Amniotic stem cell (primary cell): ENCODE data around the gene OTOF.
"Not testable (repeated sequence)": the region's sequence is repeated elsewhere in the genome, so short reads cannot be mapped to it uniquely, and the experiment has no call there.

ENCODE experiments used
- DNase-seq: peaks from one replicate; lab custom pipeline; 2025; lab: John Stamatoyannopoulos, UW

Gene OTOF

DNA sequence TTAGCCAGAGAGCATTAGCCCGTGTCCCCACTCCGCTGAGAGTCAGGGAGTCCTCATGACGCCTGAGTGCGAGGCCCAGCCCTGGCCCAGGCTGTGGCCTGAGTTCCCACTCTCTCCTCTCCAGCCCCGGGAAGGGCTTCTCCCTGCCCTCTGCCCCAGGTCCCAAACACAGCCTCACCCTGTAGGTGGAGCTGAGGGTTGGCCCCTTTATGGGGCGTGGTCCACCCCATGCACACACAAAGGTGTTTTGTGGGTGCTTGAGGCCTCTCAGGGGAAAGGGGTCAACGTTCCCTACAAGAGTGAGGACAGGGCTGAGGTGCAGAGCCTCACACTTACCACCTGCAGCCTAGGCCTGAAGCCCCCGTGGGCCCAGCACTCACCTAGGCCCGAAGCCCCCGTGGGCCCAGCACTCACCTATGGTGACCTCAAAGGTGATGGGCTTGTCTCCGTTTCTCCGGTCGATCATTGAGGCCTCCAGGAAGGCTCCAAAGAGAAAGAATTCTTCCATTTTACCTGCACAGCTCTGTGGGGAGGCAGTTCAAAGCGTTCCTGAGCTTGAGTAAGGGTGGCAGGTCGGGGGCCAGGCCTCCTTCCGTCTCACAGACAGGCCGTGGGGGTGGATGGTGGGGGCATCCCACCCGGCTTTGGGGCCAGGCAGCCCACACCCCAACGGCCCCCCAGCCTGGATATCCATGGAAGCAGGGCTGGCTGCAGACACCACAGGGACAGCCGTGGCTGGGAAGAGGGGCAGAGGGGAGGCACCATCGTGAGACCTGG lies 2.1 kb upstream of the OTOF start:
- no peak for DNase-seq

DNA sequence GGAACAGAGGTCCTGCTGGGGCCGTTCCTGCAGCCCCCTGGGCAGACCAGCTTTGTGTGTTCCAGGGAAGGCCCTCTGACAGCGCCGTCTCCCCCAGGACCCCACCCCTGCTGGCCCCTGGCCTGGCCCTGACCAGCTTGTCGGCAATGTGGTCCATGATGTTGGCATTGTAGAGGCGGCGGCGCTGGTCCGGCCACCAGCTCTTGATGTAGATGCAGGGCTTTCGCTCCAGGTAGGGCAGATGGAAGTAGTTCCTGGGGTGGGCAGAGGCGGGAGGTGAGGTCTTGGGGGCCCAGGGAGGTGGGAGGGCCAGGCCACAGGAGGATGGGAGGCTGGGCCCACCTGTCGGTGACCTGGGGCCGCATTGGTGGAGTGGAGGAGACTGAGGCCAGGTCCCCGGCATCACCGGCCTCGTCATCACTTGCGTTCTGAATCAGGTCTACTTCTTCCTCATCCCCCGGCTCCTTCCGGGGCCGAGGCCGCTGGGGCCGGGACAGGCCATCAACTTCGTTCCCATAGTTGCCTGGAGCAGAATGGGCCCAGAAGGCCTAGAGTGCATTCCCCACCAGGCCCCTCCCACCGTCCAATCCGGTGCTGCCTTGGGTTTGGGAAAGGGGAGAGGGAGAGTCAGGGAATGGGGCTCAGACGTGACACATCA lies 1.3 kb upstream of the OTOF start:
- no peak for DNase-seq

DNA sequence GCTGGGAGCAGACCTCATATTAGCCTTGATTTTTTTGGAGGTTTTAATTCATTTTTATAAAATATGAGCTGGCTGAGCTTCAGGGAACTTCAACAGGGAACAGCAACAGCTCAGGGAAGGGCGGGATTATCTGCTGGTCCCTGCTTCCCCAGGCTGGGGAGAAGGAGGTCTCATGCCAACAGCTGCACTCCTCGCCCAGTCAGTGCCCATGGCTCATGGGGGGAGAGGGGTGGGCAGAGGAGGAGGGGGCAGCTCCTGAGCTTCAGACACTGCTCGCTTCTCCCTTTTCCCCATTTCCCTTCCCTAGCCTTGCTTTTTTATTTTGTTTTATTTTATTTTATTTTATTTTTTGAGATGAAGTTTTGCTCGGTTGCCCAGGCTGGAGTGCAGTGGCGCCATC lies 442 bp upstream of the OTOF start:
- no peak for DNase-seq

DNA sequence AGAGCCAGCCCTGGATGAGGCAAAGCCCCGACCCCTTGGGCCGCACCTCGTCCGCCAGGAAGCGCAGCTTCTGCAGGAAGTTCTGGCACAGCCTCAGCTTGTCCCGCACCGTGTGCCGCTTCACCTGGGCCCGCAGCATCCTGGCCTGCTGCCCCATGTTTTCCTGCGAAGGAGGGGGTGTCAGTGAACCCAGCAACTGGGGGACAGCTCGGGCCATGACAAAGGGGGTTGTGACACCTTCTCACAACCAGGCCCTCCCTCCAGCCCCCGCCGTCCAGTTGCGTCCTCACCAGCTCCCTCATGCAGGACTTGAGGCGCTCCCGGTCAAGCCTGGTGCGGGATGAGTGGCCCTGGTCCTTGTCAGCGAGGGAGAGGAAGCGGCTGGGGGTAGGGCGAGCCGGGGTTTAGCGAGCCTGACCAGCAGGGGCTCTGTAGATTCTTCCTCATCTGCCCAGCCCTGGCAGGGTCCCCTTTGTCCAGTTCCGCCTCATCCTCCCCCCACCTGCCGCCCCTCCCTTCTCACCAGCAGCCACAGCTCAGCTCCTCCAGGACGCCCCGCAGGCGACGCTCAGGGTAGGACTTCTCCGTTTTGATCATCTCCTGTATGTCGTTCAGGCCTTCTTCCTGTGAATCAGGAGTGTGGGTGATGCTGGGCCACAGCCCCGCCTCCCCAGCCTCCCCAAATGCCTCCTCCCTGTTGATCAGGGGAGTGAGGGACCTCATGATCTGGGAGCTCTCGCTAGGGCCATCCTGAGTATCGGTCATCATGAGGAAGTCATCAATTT lies 606 bp downstream of the OTOF start:
- DNase-seq = no peak

DNA sequence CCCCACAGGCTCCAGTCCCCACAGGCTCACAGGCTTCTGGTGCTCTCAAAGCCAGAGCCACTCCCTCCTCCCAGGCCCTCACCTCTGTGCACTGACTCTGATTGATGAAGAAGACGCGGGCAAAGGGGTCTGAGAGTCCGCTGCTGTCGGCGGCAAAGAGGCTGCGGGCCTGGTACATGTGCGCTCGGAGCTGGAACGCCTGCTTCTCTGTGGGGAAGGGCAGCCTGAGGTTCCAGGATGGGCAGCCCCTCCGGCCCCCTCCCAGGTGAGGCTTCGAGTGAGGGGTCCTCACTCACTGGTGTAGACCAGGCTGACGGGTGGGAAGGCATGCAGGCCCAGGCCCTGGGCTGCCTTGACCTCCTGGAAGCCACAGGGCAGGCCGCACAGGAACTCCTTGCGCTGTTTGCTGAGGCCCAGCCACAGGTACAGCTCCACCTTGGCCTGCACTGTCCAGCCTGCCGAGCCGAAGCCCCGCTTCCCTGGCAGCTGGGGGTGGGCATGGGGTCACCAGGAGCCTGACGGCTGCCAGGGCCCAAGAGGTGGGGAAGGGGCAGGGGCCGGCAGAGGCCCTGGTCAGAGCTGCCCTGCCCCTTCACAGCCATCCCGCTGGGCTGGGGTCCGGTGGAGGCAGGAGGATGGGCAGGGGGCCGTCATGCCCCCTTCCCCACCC lies 2.0 kb downstream of the OTOF start:
- no peak for DNase-seq

DNA sequence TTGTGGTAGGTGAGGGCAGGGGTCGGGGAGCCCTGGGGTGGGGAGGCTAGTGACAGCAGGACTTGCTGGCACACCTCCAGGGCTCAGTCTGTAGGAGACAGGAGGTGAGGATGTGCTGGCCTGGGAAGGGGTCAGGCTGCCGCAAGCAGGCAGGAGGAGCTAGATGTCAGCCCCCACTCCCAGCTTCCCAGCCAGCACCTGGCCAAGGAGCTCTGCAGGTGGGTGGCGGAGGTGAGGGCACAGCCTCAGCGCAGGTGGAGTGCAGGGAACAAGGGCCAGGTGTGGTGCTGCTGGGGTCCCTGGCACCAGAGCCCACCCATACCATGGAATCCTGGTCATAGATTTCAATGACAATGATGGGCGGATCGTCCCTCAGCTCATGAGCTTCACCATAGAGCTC lies 2.9 kb downstream of the OTOF start:
- DNase-seq = no peak

DNA sequence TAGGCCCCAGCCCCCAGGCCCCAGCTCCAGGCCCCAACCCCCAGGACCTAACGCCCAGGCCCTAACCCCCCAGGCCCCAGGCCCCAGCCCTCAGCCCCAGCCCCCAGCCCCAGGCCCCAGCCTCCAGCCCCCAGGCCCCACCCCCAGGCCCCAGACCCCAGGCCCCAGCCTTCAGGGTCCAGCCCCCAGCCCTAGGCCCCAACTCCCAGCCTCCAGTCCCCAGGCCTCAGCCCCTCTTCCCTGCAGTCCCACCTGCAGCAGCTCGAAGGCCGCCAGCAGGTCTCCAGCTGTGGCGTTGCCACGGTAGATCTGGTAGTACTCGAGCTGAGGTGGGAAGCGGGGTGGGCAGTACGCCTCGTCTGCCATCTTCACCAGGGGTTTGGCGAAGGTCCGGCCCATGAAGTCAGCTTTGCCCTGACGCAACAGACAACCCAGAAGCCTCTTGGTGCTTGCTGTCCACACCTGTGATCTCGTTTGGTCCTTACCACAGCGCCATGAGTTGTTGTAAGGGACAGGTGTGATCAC lies 3.6 kb downstream of the OTOF start:
- no peak for DNase-seq

DNA sequence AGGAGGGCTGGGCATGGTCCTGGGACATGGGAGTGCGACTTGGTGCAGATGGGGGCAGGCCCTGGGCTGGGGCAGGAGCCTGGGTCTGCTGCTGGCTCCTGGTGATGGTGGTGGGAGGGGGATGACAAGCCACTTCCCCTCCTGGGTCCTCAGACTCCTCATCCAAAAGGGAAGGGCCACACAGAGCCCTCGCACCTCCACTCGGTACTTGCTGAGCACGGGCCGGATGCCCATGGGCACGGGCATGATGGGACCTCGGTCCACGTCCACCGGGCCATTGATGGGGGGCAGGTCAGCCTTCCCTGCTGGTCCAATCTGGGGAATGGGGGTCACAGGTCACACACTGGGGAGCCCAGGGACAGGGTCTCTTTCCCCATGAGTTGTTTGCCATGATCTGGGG lies 4.1 kb downstream of the OTOF start:
- no peak for DNase-seq

DNA sequence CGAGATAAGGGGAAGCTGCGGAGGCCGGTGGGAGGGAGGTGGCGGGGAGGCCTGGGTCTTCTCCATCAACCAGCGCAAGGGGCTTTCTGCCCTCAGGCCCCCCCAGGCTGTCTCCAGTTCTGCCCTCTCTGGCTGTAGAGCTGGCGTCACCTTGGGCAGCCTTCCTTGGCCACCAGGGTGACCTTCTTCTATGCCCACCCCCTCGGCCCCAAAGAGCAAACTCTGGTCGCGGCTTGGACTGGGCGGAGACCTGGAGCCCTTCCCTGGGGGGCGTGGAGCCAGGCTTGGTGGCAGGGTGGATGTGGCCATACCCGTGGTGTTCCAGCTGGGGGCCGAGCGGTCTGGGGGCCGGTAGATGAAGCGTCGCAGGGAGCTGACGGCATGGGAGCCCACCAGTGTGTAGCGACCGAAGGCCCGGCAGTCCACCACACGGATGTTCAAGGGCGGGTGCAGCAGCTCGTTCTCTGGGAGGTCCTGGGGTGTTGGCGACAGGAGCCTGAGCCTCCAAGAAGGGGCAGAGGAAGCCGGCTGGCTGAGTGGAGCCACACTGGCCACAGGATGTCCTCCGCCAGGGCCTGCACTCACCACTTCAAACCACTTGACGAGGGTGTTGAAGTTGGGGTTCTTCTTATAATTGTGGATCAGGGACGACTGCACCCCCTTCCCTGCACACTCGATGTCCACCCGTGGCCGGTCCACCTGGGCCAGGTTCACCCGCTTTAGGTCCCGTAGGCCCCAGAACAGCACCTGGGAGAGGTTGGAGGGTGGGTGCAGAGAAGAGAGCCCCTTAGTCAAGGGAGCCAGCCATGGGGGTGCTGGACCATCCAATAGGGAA lies 4.9 kb downstream of the OTOF start:
- DNase-seq = no peak

DNA sequence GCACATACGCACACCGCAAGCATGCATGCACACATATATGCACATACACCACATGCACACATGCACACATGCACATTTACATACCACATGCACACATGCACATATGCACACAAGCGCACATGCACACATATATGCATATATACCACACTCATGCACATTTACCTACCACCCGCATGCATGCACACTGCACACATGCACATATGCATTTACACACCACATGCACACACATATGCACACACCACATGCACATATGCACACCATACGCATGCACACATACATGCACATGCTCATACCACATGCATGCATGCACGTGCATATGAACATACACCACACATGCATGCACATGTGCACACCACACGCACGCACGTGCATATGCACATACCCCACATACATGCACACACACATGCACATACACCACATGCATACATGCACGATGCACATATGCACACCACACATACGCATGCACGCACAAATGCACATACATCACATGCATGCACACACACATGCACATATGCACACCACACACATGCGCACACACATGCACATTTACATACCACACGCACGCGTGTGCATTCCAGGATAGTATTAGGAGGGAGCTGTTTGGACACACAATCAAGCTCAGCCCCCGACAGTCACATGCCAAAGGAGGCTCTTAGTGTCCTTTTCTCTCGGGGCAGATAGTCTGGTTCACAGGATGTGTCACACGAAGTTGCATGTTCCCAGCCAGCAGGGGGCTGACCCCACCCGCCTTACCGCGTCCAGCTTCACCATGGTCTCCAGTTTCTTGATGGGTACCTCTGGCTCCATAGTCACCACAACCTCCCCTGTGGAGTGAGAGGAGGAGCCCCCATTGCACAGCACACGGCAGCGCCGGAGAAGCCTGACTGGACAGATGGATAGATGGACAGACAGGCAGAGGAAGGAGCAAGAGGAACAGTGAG lies 5.9 kb downstream of the OTOF start:
- no peak for DNase-seq

DNA sequence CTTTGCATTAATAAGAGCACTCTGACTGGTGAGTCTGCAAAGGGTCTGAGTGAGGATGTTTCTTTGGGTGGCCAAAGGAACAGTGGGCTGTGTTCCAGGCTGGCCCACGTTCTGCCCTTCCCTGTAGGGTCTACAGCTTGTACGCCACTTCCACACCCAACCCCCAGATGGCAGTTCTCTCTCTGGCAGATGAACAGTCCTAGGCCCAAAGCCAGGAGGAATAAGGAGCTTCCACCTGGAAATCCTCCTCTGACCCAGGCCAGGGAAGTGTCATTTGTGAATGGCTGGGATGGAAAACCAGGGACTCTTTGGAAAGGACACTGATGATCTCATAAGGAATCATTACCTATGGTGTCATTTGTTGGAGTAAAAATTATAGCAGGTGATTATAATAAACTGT lies 6.6 kb downstream of the OTOF start:
- no peak for DNase-seq

DNA sequence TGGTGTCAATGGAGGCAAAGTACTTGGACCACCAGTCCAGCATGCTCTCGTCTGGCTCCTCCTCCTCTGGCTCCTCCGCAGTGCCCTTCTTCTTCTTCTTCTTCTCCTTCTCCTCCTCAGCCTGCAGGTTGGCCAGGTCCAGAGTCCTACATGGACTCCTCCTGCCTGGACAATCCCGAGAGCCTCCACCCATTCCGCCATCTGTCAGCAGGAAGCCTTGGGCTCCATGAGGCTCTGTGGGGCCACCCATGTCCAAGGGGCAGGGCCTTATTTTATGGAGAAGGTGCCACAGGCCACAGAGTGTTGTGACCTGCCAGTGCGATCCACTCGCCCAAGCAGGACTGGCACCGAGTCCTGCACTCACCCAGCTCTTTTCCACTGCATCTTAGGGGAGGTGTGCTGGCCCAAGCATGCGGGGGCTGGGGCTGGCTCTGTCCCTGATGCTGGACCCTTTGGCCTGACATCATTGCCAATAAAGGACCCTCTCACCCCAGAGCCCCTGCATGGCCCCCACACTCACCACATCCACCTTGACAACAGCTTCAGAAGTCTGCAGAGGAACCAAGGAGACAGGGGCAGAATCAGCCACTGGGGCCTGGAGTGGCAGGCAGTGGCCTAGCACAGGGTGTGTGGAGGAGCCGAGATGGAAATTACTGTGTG lies 7.2 kb downstream of the OTOF start:
- no peak for DNase-seq

DNA sequence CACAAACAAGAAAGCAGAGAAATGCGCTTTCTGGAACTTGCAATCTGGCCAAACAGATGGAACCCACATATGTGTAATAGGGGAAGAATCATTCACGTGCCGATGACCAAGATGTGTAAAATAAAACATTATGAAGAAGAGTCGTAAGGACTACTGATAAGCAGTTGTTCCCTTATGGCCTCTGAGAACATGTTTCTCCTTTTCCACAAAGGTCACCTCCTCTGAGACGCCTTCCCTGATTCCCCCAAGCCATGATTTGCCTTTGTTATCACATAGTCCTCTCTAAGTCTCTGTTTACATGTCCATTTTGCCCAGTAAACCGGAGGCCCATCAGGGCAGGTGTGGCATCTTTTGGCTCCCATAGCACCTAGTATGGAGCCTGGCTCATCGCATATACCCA lies 8.0 kb downstream of the OTOF start:
- DNase-seq = no peak

DNA sequence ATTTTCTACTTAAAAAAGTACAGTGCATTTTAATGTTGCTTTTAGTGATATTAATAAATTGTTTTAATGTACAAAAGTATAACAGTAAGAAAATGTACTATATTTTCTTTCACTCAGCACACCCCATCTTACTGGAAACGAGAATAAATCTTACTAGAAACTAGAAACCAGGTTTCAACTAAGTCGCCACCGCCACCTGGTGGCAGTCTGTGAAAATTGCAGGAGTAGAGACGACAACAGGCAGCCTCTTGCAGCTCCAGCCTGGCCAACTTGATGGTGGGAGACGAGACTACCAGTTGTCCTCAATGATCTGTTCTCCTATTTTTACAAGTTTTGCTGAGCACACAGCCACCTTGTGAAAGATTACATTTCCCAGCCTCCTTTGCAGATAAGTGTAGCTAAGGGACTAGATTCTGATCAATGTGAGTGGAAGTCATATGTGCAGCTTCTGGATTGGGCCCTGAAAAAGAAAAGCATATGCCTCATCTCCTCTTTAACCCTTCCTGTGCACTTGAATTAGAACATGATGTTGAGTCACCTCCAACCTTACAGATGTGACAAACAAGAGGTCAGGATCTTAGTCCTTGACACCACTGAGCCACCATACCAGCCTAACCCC lies 8.7 kb downstream of the OTOF start:
- DNase-seq = no peak

DNA sequence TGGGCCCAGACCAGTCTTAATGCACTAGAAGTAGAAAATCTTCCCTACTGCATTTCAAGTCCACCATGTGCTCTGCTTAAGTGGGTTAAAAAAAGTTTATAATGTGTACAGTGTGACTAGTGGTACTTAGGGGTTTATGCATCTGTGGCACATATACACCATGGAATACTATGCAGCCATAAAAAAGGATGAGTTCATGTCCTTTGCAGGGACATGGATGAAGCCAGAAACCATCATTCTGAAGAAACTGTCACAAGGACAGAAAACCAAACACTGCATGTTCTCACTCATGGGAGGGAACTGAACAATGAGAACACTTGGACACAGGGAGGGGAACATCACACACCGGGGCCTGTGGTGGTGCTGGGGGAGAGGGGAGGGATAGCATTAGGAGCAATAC lies 9.4 kb downstream of the OTOF start:
- not testable (repeated sequence) for DNase-seq

DNA sequence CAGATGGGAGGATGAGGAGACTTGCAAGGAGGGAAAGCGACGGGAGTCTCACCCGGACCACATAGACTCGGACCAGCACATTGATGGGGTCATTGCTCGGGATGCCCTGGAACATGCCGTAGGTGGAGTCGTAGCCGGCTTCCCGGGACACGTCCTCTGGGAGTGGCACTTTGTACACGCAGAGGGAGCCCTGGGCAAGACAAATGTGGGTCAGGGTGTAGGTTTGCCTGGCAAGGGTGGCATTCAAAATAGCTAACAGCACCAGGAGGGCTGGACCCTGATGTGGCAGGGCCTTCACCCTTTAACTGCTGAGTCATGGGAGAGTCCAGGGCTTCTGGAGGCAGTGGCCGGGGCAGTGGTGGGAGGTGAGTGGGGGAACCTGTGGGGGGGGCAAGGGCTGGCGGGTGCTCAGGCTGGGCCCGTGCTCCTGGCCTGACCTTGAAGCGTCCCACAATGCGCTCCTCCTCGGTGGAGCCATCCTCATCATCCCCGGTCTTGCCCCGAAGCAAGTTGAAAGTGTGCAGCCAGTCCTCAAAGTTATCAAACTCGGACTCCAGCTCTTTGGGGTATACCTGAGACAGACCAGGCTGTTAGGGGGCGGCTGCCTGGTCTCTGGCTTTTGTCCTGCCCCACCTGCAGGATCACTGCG lies 11.1 kb downstream of the OTOF start:
- DNase-seq = no peak

DNA sequence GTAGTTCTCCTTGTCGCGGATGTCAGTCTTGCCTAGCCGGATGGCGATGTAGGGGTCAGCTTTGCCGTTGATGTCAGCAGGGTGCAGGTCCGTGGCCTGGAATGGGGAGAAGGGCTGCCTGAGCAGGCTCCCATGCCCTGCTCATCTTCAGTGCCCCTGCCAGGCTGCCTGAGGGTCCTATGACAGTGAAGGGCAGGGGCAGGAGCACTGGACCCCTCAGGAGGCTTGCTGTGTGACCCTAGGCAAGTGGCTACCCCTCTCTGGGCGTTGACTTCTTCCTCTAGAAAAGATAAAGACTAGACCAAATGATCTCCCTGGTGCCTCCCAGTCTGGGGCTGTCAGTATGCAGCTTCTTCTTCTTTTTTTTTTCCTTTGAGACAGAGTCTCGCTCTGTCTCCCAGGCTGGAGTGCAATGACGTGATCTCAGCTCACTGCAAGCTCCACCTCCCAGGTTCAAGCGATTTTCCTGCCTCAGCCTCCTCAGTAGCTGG lies 11.9 kb downstream of the OTOF start:
- no peak for DNase-seq

DNA sequence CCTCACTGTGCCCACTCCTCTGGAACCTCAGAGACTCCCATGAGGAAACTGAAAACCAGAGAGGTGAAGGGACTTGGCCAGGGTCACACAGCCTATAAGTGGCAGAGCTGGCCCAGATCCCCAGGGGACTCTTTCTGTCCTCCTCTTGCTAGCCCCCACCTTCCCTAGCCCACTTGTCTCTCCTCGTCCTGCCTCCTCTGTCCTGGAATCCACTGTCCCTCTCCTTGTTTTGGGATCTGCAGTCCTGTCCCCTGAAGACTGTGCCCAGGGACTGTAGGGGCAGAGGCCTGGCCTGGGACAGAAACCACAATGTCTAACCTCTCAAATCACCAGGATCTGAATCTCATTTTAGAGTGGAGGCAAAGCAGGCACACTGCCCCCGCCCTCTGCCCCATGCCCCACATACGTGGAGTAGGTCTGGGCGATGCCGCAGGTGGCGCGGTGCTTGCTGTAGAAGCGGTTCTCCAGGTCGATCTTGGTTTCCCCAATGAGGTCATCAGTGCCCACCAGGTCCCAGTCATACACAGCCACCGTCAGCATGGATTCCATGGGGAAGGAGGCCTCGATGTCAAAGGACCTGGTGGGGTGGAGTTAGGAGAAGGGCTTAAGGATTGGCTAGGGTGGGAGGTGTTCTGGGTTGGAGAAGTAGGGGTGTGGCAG lies 12.5 kb downstream of the OTOF start:
- no peak for DNase-seq
